Raji (cell line): ENCODE data around the gene INPP5E.

Experiments
- POLR2A ChIP-seq: IDR thresholded peaks from 2 replicates; pipeline ENCODE4 v1.6.1; 2011; ENCODE audit warnings: low read depth, low read length, control low read depth; ENCODE audit not compliant: insufficient read depth

INPP5E gene

GRCh38 chr9:136482046-136482792 is 42.6 kb upstream of the INPP5E start:
- no peak for TF ChIP-seq POLR2A

- no peak for TF ChIP-seq POLR2A
These were observed 41.9 kb upstream of the INPP5E start for GRCh38 chr9:136481558-136481957.

GRCh38 chr9:136476369-136477150 is 36.9 kb upstream of the INPP5E start:
- no peak for TF ChIP-seq POLR2A

- no peak for TF ChIP-seq POLR2A
These were observed 35.6 kb upstream of the INPP5E start for GRCh38 chr9:136474974-136475865.

GRCh38 chr9:136474021-136474640 is 34.5 kb upstream of the INPP5E start:
- no peak for TF ChIP-seq POLR2A

- TF ChIP-seq POLR2A, result no peak
These were observed 33.7 kb upstream of the INPP5E start for GRCh38 chr9:136473354-136473721.

GRCh38 chr9:136472640-136473353 is 33.2 kb upstream of the INPP5E start:
- TF ChIP-seq POLR2A, result no peak

- no peak for TF ChIP-seq POLR2A
These were observed 32.3 kb upstream of the INPP5E start for GRCh38 chr9:136471802-136472487.

GRCh38 chr9:136470792-136471469 is 31.3 kb upstream of the INPP5E start:
- no peak for TF ChIP-seq POLR2A

- no peak for TF ChIP-seq POLR2A
These were observed 30.7 kb upstream of the INPP5E start for GRCh38 chr9:136470356-136470755.

GRCh38 chr9:136467766-136468165 is 28.1 kb upstream of the INPP5E start:
- TF ChIP-seq POLR2A, result no peak

- no peak for TF ChIP-seq POLR2A
These were observed 26.5 kb upstream of the INPP5E start for GRCh38 chr9:136466155-136466541.

GRCh38 chr9:136465500-136466154 is 26.0 kb upstream of the INPP5E start:
- no peak for TF ChIP-seq POLR2A
